ENCODE data around the gene ZNF69. TPM values are rescaled to one million over a fixed set of nuclear protein-coding genes. Genes with fewer than 3 reads are reported as not detected.

Gene ZNF69
- total and polyA plus RNA-seq, 2 of the 4 experiments (the other 2 are of a cell fraction), result 2.7 to 12.0 TPM

- H2AK9ac ChIP-seq (replicated peaks; ENCODE audit: low read depth, low read length, poor library complexity), result no peak overlapping the region
- no peak overlapping the region for H2BK20ac ChIP-seq (ENCODE audit: low read depth, low read length)
- no peak overlapping the region for H3K4me2 ChIP-seq (ENCODE audit: low read depth, low read length)
- H3K4ac ChIP-seq (ENCODE audit: low read depth, low read length), result no peak overlapping the region
- no peak overlapping the region for H4K91ac ChIP-seq (ENCODE audit: insufficient read depth, low read depth, low read length)
- peaks cover 32% of the 10 kb centered on the region for H3K36me3 ChIP-seq (ENCODE audit: control insufficient read depth, insufficient read depth, low read length)
- ATAC-seq (ENCODE audit: low read depth), result no peak
- no peak overlapping the region for H2AK5ac ChIP-seq (ENCODE audit: low read depth, low read length)
- H3K18ac ChIP-seq (ENCODE audit: low read depth, low read length), result no peak overlapping the region
- no peaks in the 10 kb centered on the region for H3K27me3 ChIP-seq (ENCODE audit: control insufficient read depth, insufficient read depth, low read length)
- peaks cover 72% of the 10 kb centered on the region for H3K9me3 ChIP-seq (ENCODE audit: control insufficient read depth, insufficient read depth, low read length)
- H3K4me1 ChIP-seq (ENCODE audit: control insufficient read depth, insufficient read depth, low read length), result no peaks in the 10 kb centered on the region
- no peak overlapping the region for H3K14ac ChIP-seq (replicated peaks; ENCODE audit: low read depth, low read length)
- H4K8ac ChIP-seq (ENCODE audit: low read depth in 2 of 2, low read length in 2 of 2), result no peak overlapping the region
- ChIA-PET CTCF (no interaction called here), POLR2A (ENCODE audit: unreplicated experiment) (no interaction called here)
- no peak overlapping the region for H3K56ac ChIP-seq (ENCODE audit: extremely low read depth, insufficient read depth, low read length)
- H2BK5ac ChIP-seq (ENCODE audit: low read depth, low read length, poor library complexity, severe bottlenecking), result no peak overlapping the region
- in situ Hi-C loops (cut with MboI; ENCODE audit: low sequenced_read_pairs) (no loop called here), intact Hi-C loops (cut with micrococcal nuclease) (no loop called here), dilution Hi-C loops (cut with HindIII; ENCODE audit: low sequenced_read_pairs, unreplicated experiment) (no loop called here)
- no TSS peak for BruUV-seq (replicated peaks)
- 93% methylated on average over 3 of the region's 8 CpGs; no CpG with 5 or more reads in 1 of the 2 experiments for WGBS, 2 experiments (ENCODE audit: extremely low coverage in 2 of 2, insufficient read length in 1 of 2)
- H3K9ac ChIP-seq (ENCODE audit: low read depth, low read length), result no peak overlapping the region
- no peak overlapping the region for H3K4me3 ChIP-seq (ENCODE audit: insufficient read depth, low read depth, low read length)
- H3K23ac ChIP-seq (ENCODE audit: low read depth, low read length), result no peak overlapping the region
- no peak overlapping the region for H3K27ac ChIP-seq (ENCODE audit: insufficient read depth, low read length)
- H4K5ac ChIP-seq (ENCODE audit: low read depth, low read length), result no peak overlapping the region
- TF ChIP-seq POLR2A (IDR thresholded peaks at IDR 0.05; ENCODE audit: low read depth, low read length), result no peak
- no peak for TF ChIP-seq MAZ (IDR thresholded peaks at IDR 0.05; ENCODE audit: borderline replicate concordance, low read depth, low read length)
- TF ChIP-seq CEBPB (IDR thresholded peaks at IDR 0.05; ENCODE audit: low read depth, low read length), result no peak
- TF ChIP-seq MAFK (IDR thresholded peaks at IDR 0.05; ENCODE audit: low read depth, low read length), result no peak
- TF ChIP-seq BHLHE40 (IDR thresholded peaks at IDR 0.05; ENCODE audit: low read depth, low read length), result no peak
- TF ChIP-seq SMC3 (IDR thresholded peaks at IDR 0.05; ENCODE audit: low read depth, low read length), result no peak
- no peak for TF ChIP-seq RCOR1 (IDR thresholded peaks at IDR 0.05; ENCODE audit: insufficient replicate concordance, low read length)
- TF ChIP-seq RAD21 (IDR thresholded peaks at IDR 0.05; ENCODE audit: low read length), result no peak
- TF ChIP-seq MXI1 (IDR thresholded peaks at IDR 0.05; ENCODE audit: borderline replicate concordance, low read depth, low read length), result no peak
- H2BK15ac ChIP-seq (ENCODE audit: low read depth, low read length), result no peak overlapping the region
- H2BK120ac ChIP-seq (ENCODE audit: low read depth, low read length), result no peak overlapping the region
- no peak overlapping the region for H2AFZ ChIP-seq (replicated peaks; ENCODE audit: low read length, poor library complexity)
- H4K20me1 ChIP-seq (ENCODE audit: insufficient read depth, low read length), result no peaks in the 10 kb centered on the region
- peaks cover 0 to 4% of the 10 kb centered on the region in 2 experiments; a peak in 2 of 4 replicates for H3K79me1 ChIP-seq (ENCODE audit: low read depth in 1 of 2, low read length in 2 of 2)
- H3K9me1 ChIP-seq (ENCODE audit: insufficient read depth, low read length), result no peaks in the 10 kb centered on the region
- DNase-seq, result no peak
Measured at GRCh38 chr19:11868188-11868587, 19.4 kb upstream of the ZNF69 start.
